Endothelial cell of umbilical vein (primary cell): ENCODE results near the gene DCPS.

ENCODE experiments used
- EZH2 ChIP-seq: IDR thresholded peaks from 2 replicates; pipeline ENCODE4 v1.6.1; 2012; ENCODE audit warnings: borderline replicate concordance, low read depth, mild to moderate bottlenecking, moderate library complexity, low read length, inconsistent platforms; ENCODE audit not compliant: severe bottlenecking
- GATA2 ChIP-seq: IDR thresholded peaks from 2 replicates; pipeline ENCODE4 v1.7.0; 2011; ENCODE audit warnings: low read depth, mild to moderate bottlenecking, moderate library complexity, mixed read lengths, low read length; ENCODE audit not compliant: insufficient read length, insufficient read depth
- TF ChIP-seq, protein P1 (sequence below), 2 donors: IDR thresholded peaks; 1 replicate in 1 of 2; 2 replicates in 1 of 2; pipeline ENCODE4 v1.5.1; 2011; ENCODE audit warnings: low read length in 2 of 2, mild to moderate bottlenecking in 2 of 2, moderate library complexity in 2 of 2, control low read depth in 1 of 2, inconsistent platforms in 1 of 2, low read depth in 1 of 2; ENCODE audit not compliant: insufficient read depth in 1 of 2; ENCODE audit errors: extremely low read depth in 1 of 2

DNA sequence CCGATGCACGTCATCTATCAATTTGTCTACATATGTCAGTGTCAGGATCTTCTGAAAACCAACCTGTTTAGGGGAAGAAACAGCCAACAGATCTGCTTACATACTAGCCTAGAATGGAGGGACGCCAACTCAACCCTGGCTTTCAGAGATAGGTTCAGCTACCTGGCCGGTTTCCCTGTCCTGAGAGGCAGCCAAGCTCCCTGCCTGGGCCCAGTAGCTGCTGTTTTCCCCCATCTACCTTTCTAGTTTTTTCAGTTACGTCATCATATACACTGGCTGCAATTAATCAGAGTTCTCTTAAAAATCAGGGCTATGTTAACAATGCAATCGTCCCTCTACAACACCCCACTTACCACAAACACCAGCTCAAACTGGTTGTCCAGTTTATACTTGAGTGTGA, 36.2 kb upstream of the DCPS start:
- TF ChIP-seq GATA2 = no peak
- TF ChIP-seq, protein P1, sequence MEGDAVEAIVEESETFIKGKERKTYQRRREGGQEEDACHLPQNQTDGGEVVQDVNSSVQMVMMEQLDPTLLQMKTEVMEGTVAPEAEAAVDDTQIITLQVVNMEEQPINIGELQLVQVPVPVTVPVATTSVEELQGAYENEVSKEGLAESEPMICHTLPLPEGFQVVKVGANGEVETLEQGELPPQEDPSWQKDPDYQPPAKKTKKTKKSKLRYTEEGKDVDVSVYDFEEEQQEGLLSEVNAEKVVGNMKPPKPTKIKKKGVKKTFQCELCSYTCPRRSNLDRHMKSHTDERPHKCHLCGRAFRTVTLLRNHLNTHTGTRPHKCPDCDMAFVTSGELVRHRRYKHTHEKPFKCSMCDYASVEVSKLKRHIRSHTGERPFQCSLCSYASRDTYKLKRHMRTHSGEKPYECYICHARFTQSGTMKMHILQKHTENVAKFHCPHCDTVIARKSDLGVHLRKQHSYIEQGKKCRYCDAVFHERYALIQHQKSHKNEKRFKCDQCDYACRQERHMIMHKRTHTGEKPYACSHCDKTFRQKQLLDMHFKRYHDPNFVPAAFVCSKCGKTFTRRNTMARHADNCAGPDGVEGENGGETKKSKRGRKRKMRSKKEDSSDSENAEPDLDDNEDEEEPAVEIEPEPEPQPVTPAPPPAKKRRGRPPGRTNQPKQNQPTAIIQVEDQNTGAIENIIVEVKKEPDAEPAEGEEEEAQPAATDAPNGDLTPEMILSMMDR (IDR thresholded peaks at IDR 0.05; ENCODE audit: extremely low read depth in 1 of 2, insufficient read depth in 1 of 2, low read depth in 1 of 2, low read length in 2 of 2) = no peak
- TF ChIP-seq EZH2 = no peak
